HepG2 (cell line): ENCODE data around the gene ALG3. TPM values are rescaled to one million over a fixed set of nuclear protein-coding genes. Genes with fewer than 3 reads are reported as not detected.

ENCODE experiments used
- ARID2 ChIP-seq: sonication (generic); formaldehyde crosslinking; IDR thresholded peaks from 2 replicates; pipeline ENCODE4 v1.8.1; 2022; ENCODE audit warnings: mild to moderate bottlenecking, missing genetic modification reagents, borderline replicate concordance
- CEBPG ChIP-seq: IDR thresholded peaks from 2 replicates; pipeline ENCODE4 v1.6.1; 2016
- CTCF ChIP-seq: sonication (generic); formaldehyde crosslinking; IDR thresholded peaks from 2 replicates; pipeline ENCODE4 v1.5.0; 2020; ENCODE audit warnings: mild to moderate bottlenecking, missing genetic modification reagents, moderate library complexity
- FOSL2 ChIP-seq: sonication (generic); formaldehyde crosslinking; IDR thresholded peaks from 2 replicates; pipeline ENCODE4 v1.4.0; 2020; ENCODE audit warnings: missing genetic modification reagents
- HDAC1 ChIP-seq: sonication (generic); formaldehyde crosslinking; IDR thresholded peaks from 2 replicates; pipeline ENCODE4 v1.5.1; 2020; ENCODE audit warnings: mild to moderate bottlenecking, missing genetic modification reagents
- HMGXB4 ChIP-seq, 2 experiments: sonication (generic) in 1 of 2; formaldehyde crosslinking in 1 of 2; IDR thresholded peaks; 2 replicates each; pipeline versions ENCODE4 v1.4.0 to v1.6.1; 2018 to 2020; ENCODE audit warnings: missing genetic modification reagents in 2 of 2, borderline replicate concordance in 1 of 2, low read depth in 1 of 2, mild to moderate bottlenecking in 1 of 2, missing biosample characterization in 1 of 2
- HOXA5 ChIP-seq: sonication (generic); formaldehyde crosslinking; IDR thresholded peaks from 2 replicates; pipeline ENCODE4 v1.4.0; 2020; ENCODE audit warnings: missing genetic modification reagents
- KDM5B ChIP-seq: sonication (generic); formaldehyde crosslinking; IDR thresholded peaks from 2 replicates; pipeline ENCODE4 v1.4.0; 2020; ENCODE audit warnings: missing genetic modification reagents, mild to moderate bottlenecking, borderline replicate concordance
- MLX ChIP-seq: IDR thresholded peaks from 2 replicates; pipeline ENCODE4 v1.6.1; 2016
- MTF2 ChIP-seq: sonication (generic); formaldehyde crosslinking; IDR thresholded peaks from 2 replicates; pipeline ENCODE4 v1.5.0; 2020; ENCODE audit warnings: missing genetic modification reagents, borderline replicate concordance
- NFIB ChIP-seq: sonication (generic); formaldehyde crosslinking; IDR thresholded peaks from 2 replicates; pipeline ENCODE4 v1.9.0; 2021; ENCODE audit warnings: missing genetic modification reagents, mild to moderate bottlenecking, borderline replicate concordance
- PHF21A ChIP-seq: sonication (generic); formaldehyde crosslinking; IDR thresholded peaks from 2 replicates; pipeline ENCODE4 v1.5.0; 2020; ENCODE audit warnings: mild to moderate bottlenecking, missing genetic modification reagents
- RAD21 ChIP-seq: fragments of 450-650 bp; formaldehyde crosslinking; IDR thresholded peaks from 2 replicates; pipeline ENCODE4 v1.5.0; 2020; ENCODE audit warnings: mild to moderate bottlenecking
- STAG1 ChIP-seq: sonication (generic); formaldehyde crosslinking; IDR thresholded peaks from 2 replicates; pipeline ENCODE4 v1.4.0; 2020; ENCODE audit warnings: missing genetic modification reagents
- ZBTB33 ChIP-seq: sonication (generic); formaldehyde crosslinking; IDR thresholded peaks from 2 replicates; pipeline ENCODE4 v1.4.0; 2020; ENCODE audit warnings: missing genetic modification reagents
- ZNF331 ChIP-seq: sonication (generic); formaldehyde crosslinking; IDR thresholded peaks from 2 replicates; pipeline ENCODE4 v1.4.0; 2020; ENCODE audit warnings: missing genetic modification reagents
- ZNF350 ChIP-seq: sonication (generic); formaldehyde crosslinking; IDR thresholded peaks from 2 replicates; pipeline ENCODE4 v1.4.0; 2020; ENCODE audit warnings: mild to moderate bottlenecking, low read depth, missing genetic modification reagents, borderline replicate concordance
- ZNF788 ChIP-seq: sonication (generic); formaldehyde crosslinking; IDR thresholded peaks from 2 replicates; pipeline ENCODE4 v1.5.0; 2020; ENCODE audit warnings: mild to moderate bottlenecking, missing genetic modification reagents, borderline replicate concordance
- ZNF816 ChIP-seq: sonication (generic); formaldehyde crosslinking; IDR thresholded peaks from 2 replicates; pipeline ENCODE4 v1.8.0; 2022; ENCODE audit warnings: missing genetic modification reagents, mild to moderate bottlenecking, borderline replicate concordance
- polyA plus RNA-seq, 8 experiments: library from polyadenylated mRNA; depleted of rRNA in 3 of 8; stranded (reverse) in 7 of 8; unstranded in 1 of 8; fragments of >200 nt; fragmentation: Illumina TruSeq in 4 of 8; extraction: Trizol in 4 of 8; gene quantifications; 2 replicates each; pipeline versions ENCODE4 v1.2.1 to v1.2.3, GENCODE V29; 2011 to 2016; ENCODE audit warnings: low read depth in 4 of 8, missing spikeins in 1 of 8, mixed read lengths in 1 of 8; ENCODE audit not compliant: insufficient read depth in 1 of 8
- total RNA-seq, 5 experiments: library from RNA; depleted of rRNA; stranded (reverse); fragments of >200 nt; fragmentation: Illumina TruSeq; extraction: Trizol; gene quantifications; 2 replicates each; pipeline ENCODE4 v1.2.3, GENCODE V29; 2016; ENCODE audit warnings: low read depth in 1 of 5

The ALG3 gene
- total and polyA plus RNA-seq, 2 of the 13 experiments (the other 11 are each of a cell fraction or from before 2014, with no cell fraction given) = 46.6 to 57.1 TPM

GRCh38 chr3:184250167-184250828 lies 1.5 kb upstream of the ALG3 start (continued):
- TF ChIP-seq PHF21A (CRISPR knock-in tag) (0 out of 2 replicates have a peak, but pooled peaks have one; percentile 8), HOXA5 (CRISPR knock-in tag) (0 out of 2 replicates have a peak, but pooled peaks have one; percentile 26), ZBTB33 (CRISPR knock-in tag) (no peak), HDAC1 (CRISPR knock-in tag) (no peak), ARID2 (CRISPR knock-in tag) (0 out of 2 replicates have a peak, but pooled peaks have one; percentile 12), ZNF350 (CRISPR knock-in tag) (no peak), MLX (CRISPR knock-in tag) (no peak), STAG1 (CRISPR knock-in tag) (peak; percentile 66), HMGXB4 (CRISPR knock-in tag; IDR thresholded peaks at IDR 0.05; ENCODE audit: borderline replicate concordance in 1 of 2, low read depth in 1 of 2) (peak; percentile 47 to 69; a peak in 1 of 4 replicates), CEBPG (CRISPR knock-in tag) (0 out of 2 replicates have a peak, but pooled peaks have one; percentile 23), NFIB (CRISPR knock-in tag) (no peak), ZNF816 (CRISPR knock-in tag) (no peak), KDM5B (no peak), ZNF331 (peak; percentile 70; the same call in 1 of the 2 replicates), FOSL2 (CRISPR knock-in tag) (peak; percentile 34; the same call in 1 of the 2 replicates), RAD21 (CRISPR knock-in tag) (peak; percentile 40), CTCF (peak; percentile 92), ZNF788 (CRISPR knock-in tag) (peak; percentile 60; the same call in 1 of the 2 replicates), MTF2 (CRISPR knock-in tag) (no peak)
